ENCODE data around the gene PRKAR1B. TPM values are rescaled to one million over a fixed set of nuclear protein-coding genes. Genes with fewer than 3 reads are reported as not detected.

The PRKAR1B gene
- total and polyA plus RNA-seq, 4 donors: 53.1 to 238 (median 162) TPM

GRCh38 chr7:532379-533143 is 194.5 kb downstream of the PRKAR1B start:
- Histone ChIP-seq H3K4me1 (ENCODE audit: control insufficient read depth, insufficient read depth, low read length) (no peaks in the 10 kb centered on the region), H3K27ac (ENCODE audit: low read depth, low read length) (no peak overlapping the region), H3K27me3 (ENCODE audit: control insufficient read depth, insufficient read depth, low read length) (peaks cover 2% of the 10 kb centered on the region), H3K36me3 (ENCODE audit: control insufficient read depth, insufficient read depth, low read length) (peaks cover 5% of the 10 kb centered on the region), H3K4me3 (ENCODE audit: low read depth, low read length) (no peak overlapping the region), H3K9me3 (ENCODE audit: control insufficient read depth, insufficient read depth, low read length) (no peaks in the 10 kb centered on the region)
- no peak for DNase-seq (ENCODE audit: low read depth in 4 of 6, low spot score in 6 of 6)
- WGBS (ENCODE audit: insufficient coverage): 78% methylated on average over 15 of the region's 15 CpGs

GRCh38 chr7:531777-532176 is 195.3 kb downstream of the PRKAR1B start:
- H3K9me3 ChIP-seq (ENCODE audit: control insufficient read depth, insufficient read depth, low read length): no peaks in the 10 kb centered on the region
- no peaks in the 10 kb centered on the region for H3K4me1 ChIP-seq (ENCODE audit: control insufficient read depth, insufficient read depth, low read length)
- H3K27me3 ChIP-seq (ENCODE audit: control insufficient read depth, insufficient read depth, low read length): peaks cover 2% of the 10 kb centered on the region
- DNase-seq (ENCODE audit: low read depth in 4 of 6, low spot score in 6 of 6): no peak
- 86% methylated on average over 9 of the region's 10 CpGs for WGBS (ENCODE audit: insufficient coverage)
- H3K36me3 ChIP-seq (ENCODE audit: control insufficient read depth, insufficient read depth, low read length): peaks cover 3% of the 10 kb centered on the region
- H3K4me3 ChIP-seq (ENCODE audit: low read depth, low read length): no peak overlapping the region
- H3K27ac ChIP-seq (ENCODE audit: low read depth, low read length): no peak overlapping the region

DNA sequence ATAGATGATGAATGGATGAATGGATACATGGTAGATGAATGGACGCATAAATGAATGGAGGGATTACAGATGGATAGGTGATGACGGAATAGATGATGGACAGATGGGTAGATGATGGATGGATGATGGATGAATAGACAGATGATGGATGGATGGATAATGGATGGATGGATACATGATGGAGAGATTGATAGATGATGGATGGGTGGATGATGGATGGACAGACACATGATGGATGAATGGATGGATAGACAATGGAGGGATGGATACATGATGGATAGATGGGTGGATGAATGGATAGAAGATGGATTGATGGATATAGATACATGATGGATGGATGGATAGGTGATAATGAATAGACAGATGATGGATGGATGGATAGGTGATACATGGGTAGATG is 198.6 kb downstream of the PRKAR1B start:
- Histone ChIP-seq H3K27ac (ENCODE audit: low read depth, low read length) (no peak overlapping the region), H3K9me3 (ENCODE audit: control insufficient read depth, insufficient read depth, low read length) (no peaks in the 10 kb centered on the region), H3K4me1 (ENCODE audit: control insufficient read depth, insufficient read depth, low read length) (peaks cover 7% of the 10 kb centered on the region), H3K27me3 (ENCODE audit: control insufficient read depth, insufficient read depth, low read length) (peaks cover 18% of the 10 kb centered on the region), H3K36me3 (ENCODE audit: control insufficient read depth, insufficient read depth, low read length) (no peaks in the 10 kb centered on the region), H3K4me3 (ENCODE audit: low read depth, low read length) (no peak overlapping the region)
- DNase-seq (ENCODE audit: low read depth in 4 of 6, low spot score in 6 of 6): no peak
- 97% methylated on average over 2 of the region's 2 CpGs for WGBS (ENCODE audit: insufficient coverage)

GRCh38 chr7:527723-528122 is 199.4 kb downstream of the PRKAR1B start:
- H3K4me3 ChIP-seq (ENCODE audit: low read depth, low read length): no peak overlapping the region
- DNase-seq (ENCODE audit: low read depth in 4 of 6, low spot score in 6 of 6): no peak
- H3K27ac ChIP-seq (ENCODE audit: low read depth, low read length): no peak overlapping the region
- H3K9me3 ChIP-seq (ENCODE audit: control insufficient read depth, insufficient read depth, low read length): no peaks in the 10 kb centered on the region
- no peaks in the 10 kb centered on the region for H3K36me3 ChIP-seq (ENCODE audit: control insufficient read depth, insufficient read depth, low read length)
- peaks cover 15% of the 10 kb centered on the region for H3K4me1 ChIP-seq (ENCODE audit: control insufficient read depth, insufficient read depth, low read length)
- 97% methylated on average over 3 of the region's 4 CpGs for WGBS (ENCODE audit: insufficient coverage)
- H3K27me3 ChIP-seq (ENCODE audit: control insufficient read depth, insufficient read depth, low read length): peaks cover 25% of the 10 kb centered on the region

- DNase-seq (ENCODE audit: low read depth in 4 of 6, low spot score in 6 of 6): no peak
- 87% methylated on average over 21 of the region's 22 CpGs for WGBS (ENCODE audit: insufficient coverage)
- H3K4me3 ChIP-seq (ENCODE audit: low read depth, low read length): no peak overlapping the region
- no peak overlapping the region for H3K27ac ChIP-seq (ENCODE audit: low read depth, low read length)
- peaks cover 37% of the 10 kb centered on the region for H3K27me3 ChIP-seq (ENCODE audit: control insufficient read depth, insufficient read depth, low read length)
- peaks cover 26% of the 10 kb centered on the region for H3K4me1 ChIP-seq (ENCODE audit: control insufficient read depth, insufficient read depth, low read length)
- no peaks in the 10 kb centered on the region for H3K9me3 ChIP-seq (ENCODE audit: control insufficient read depth, insufficient read depth, low read length)
- no peaks in the 10 kb centered on the region for H3K36me3 ChIP-seq (ENCODE audit: control insufficient read depth, insufficient read depth, low read length)
Observed at GRCh38 chr7:526460-527034, 200.5 kb downstream of the PRKAR1B start.

DNA sequence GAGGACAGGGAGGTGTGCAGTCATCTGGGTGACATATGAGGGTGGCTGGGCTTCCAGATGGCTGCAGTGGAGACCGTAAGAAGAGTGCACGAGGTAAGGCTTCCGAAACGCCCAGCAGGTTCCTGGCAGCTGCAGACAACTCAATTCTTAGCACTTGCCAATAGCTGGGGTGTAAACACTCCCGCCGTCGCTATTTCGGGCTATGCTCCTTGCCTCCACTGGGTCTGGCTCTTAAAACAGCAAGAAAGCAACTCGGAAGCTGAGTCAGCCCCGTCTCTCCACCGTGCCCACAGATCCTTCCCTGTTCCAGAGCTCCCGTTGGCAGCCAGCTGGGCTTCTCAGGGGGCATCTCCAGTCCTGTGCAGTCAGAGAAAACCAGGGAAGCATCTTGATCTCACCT is 201.3 kb downstream of the PRKAR1B start:
- Histone ChIP-seq H3K27me3 (ENCODE audit: control insufficient read depth, insufficient read depth, low read length) (peaks cover 45% of the 10 kb centered on the region), H3K4me3 (ENCODE audit: low read depth, low read length) (no peak overlapping the region), H3K9me3 (ENCODE audit: control insufficient read depth, insufficient read depth, low read length) (no peaks in the 10 kb centered on the region), H3K4me1 (ENCODE audit: control insufficient read depth, insufficient read depth, low read length) (peaks cover 35% of the 10 kb centered on the region), H3K36me3 (ENCODE audit: control insufficient read depth, insufficient read depth, low read length) (no peaks in the 10 kb centered on the region), H3K27ac (ENCODE audit: low read depth, low read length) (no peak overlapping the region)
- DNase-seq (ENCODE audit: low read depth in 4 of 6, low spot score in 6 of 6): no peak
- WGBS (ENCODE audit: insufficient coverage): 70% methylated on average over 12 of the region's 12 CpGs

DNA sequence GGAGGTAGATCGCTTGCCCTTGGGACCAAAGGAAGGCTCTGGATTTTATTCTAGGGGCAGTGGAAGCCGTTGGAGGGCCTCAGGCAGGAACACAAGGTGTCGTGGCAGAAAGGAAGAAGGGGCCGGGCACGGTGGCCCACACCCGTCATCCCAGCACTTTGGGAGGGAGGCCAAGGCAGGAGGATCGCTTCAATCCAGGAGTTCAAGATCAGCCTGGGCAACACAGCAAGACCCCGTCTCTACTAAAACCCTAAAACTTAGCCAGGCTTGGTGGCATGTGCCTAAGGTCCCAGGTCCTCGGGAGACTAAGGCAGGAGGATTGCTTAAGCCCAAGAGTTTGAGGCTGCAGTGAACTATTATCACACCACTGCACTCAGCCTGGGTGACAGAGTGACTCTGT is 202.3 kb downstream of the PRKAR1B start:
- 97% methylated on average over 4 of the region's 9 CpGs for WGBS (ENCODE audit: insufficient coverage)
- Histone ChIP-seq H3K4me1 (ENCODE audit: control insufficient read depth, insufficient read depth, low read length) (peaks cover 42% of the 10 kb centered on the region), H3K27ac (ENCODE audit: low read depth, low read length) (no peak overlapping the region), H3K36me3 (ENCODE audit: control insufficient read depth, insufficient read depth, low read length) (no peaks in the 10 kb centered on the region), H3K27me3 (ENCODE audit: control insufficient read depth, insufficient read depth, low read length) (peaks cover 48% of the 10 kb centered on the region), H3K4me3 (ENCODE audit: low read depth, low read length) (no peak overlapping the region), H3K9me3 (ENCODE audit: control insufficient read depth, insufficient read depth, low read length) (no peaks in the 10 kb centered on the region)
- no peak for DNase-seq (ENCODE audit: low read depth in 4 of 6, low spot score in 6 of 6)

DNA sequence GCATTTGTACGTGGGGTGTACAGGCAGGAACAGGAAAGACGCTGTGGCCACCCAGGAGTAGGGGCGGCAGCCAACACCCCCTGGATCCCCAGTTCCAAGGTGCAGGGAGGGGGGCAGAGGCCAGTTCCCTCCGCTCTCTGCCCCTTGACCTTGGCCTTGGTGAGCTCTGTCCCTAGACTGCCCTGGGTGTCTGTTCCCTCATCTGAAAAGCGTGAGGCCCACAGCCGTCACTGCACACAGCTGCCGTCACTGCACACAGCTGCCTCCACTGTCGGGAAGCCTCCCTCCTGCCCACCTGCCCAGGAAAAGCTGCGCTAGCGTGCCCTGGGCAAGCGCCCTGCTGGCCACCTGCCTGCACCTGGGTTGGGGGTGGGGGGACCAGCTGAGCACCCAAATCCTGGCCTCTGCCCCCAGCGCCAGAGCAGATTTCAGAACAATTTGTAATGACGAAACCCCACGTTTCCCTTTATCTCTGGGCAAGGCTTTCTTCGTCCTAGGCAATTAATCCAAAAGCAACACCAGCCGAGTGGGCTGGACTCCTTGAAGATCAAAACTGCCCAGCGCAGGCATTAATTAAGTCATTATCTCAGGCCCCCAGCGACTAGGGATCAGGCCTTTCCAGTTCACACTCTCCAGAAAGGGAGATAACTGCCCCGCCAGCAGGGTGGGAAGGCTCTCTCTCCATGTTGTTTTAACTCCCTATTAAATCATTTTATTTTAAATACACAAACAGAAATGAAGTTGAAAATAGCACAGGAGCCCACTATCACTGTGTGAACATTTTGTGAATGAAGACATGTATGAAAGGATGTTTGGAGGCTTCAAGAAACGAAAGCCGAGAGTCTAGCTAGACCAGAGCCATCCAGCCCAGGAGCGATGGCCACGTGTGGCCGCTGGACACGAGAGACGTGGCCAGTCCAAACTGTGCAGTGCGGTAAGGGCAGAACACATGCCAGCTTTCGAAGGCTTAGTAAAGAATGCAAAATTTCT is 203.4 kb downstream of the PRKAR1B start:
- DNase-seq (ENCODE audit: low read depth in 4 of 6, low spot score in 6 of 6): no peak
- H3K27me3 ChIP-seq (ENCODE audit: control insufficient read depth, insufficient read depth, low read length): peaks cover 48% of the 10 kb centered on the region
- peaks cover 42% of the 10 kb centered on the region for H3K4me1 ChIP-seq (ENCODE audit: control insufficient read depth, insufficient read depth, low read length)
- no peak overlapping the region for H3K4me3 ChIP-seq (ENCODE audit: low read depth, low read length)
- no peak overlapping the region for H3K27ac ChIP-seq (ENCODE audit: low read depth, low read length)
- 61% methylated on average over 23 of the region's 28 CpGs for WGBS (ENCODE audit: insufficient coverage)
- H3K36me3 ChIP-seq (ENCODE audit: control insufficient read depth, insufficient read depth, low read length): no peaks in the 10 kb centered on the region
- no peaks in the 10 kb centered on the region for H3K9me3 ChIP-seq (ENCODE audit: control insufficient read depth, insufficient read depth, low read length)

- Histone ChIP-seq H3K27ac (ENCODE audit: low read depth, low read length) (no peak overlapping the region), H3K27me3 (ENCODE audit: control insufficient read depth, insufficient read depth, low read length) (peaks cover 51% of the 10 kb centered on the region)
- 29% methylated on average over 5 of the region's 21 CpGs for WGBS (ENCODE audit: insufficient coverage)
Observed at GRCh38 chr7:522951-523314, 204.1 kb downstream of the PRKAR1B start.

More at GRCh38 chr7:522951-523314, 204.1 kb downstream of the PRKAR1B start:
- H3K4me3 ChIP-seq (ENCODE audit: low read depth, low read length): no peak overlapping the region
- no peaks in the 10 kb centered on the region for H3K36me3 ChIP-seq (ENCODE audit: control insufficient read depth, insufficient read depth, low read length)
- peaks cover 44% of the 10 kb centered on the region for H3K4me1 ChIP-seq (ENCODE audit: control insufficient read depth, insufficient read depth, low read length)
- H3K9me3 ChIP-seq (ENCODE audit: control insufficient read depth, insufficient read depth, low read length): no peaks in the 10 kb centered on the region
- DNase-seq (ENCODE audit: low read depth in 4 of 6, low spot score in 6 of 6): no peak

All from spinal cord (tissue), 10 donors.